CD4-positive, alpha-beta T cell (primary cell): ENCODE measurements around the gene C4orf54. TPM values are rescaled to one million over a fixed set of nuclear protein-coding genes. Genes with fewer than 3 reads are reported as not detected.

Experiments
- ATAC-seq: fragments of 200-7000 bp; cut with Tn5 transposase; one replicate; pipeline ENCODE4 v1.10.0; 2022; ENCODE audit warnings: mild to moderate bottlenecking; ENCODE audit not compliant: poor library complexity
- CTCF ChIA-PET: fragments of 350-600 bp; sonication (Branson Sonifier 250); formaldehyde crosslinking; loops from one replicate; lab custom pipeline; 2021; ENCODE audit warnings: antibody characterized with exemption, inconsistent platforms; lab: Charles Lee
- POLR2A ChIA-PET: fragments of 350-600 bp; sonication (Branson Sonifier 250); formaldehyde crosslinking; loops from one replicate; lab custom pipeline; 2021; ENCODE audit warnings: antibody characterized with exemption, inconsistent platforms; lab: Charles Lee
- DNase-seq, 14 experiments: peaks; one replicate each; pipeline ENCODE4 v3.0.0-alpha.2; 2013 to 2020; ENCODE audit warnings: mixed read lengths in 2 of 14
- H3K27ac ChIP-seq, 2 donors: one replicate each; pipeline versions ENCODE4 v1.5.1 to v1.7.0; 2013; ENCODE audit warnings: low read length in 2 of 2, low read depth in 1 of 2, mild to moderate bottlenecking in 1 of 2
- H3K27me3 ChIP-seq, 2 experiments: 1 replicate in 1 of 2; 2 replicates in 1 of 2; pipeline versions ENCODE4 v1.6.1 to v1.7.0; 2013; ENCODE audit warnings: low read length in 2 of 2, control low read depth in 1 of 2, mild to moderate bottlenecking in 1 of 2, moderate library complexity in 1 of 2; ENCODE audit not compliant: insufficient read depth in 2 of 2, control insufficient read depth in 1 of 2
- H3K36me3 ChIP-seq: one replicate; pipeline ENCODE4 v1.6.1; 2013; ENCODE audit warnings: low read length, control low read depth; ENCODE audit not compliant: insufficient read depth
- H3K4me1 ChIP-seq: one replicate; pipeline ENCODE4 v1.6.1; 2013; ENCODE audit warnings: low read length, control low read depth; ENCODE audit not compliant: insufficient read depth
- H3K4me3 ChIP-seq: one replicate; pipeline ENCODE4 v1.5.1; 2013; ENCODE audit warnings: mild to moderate bottlenecking, low read length, moderate library complexity
- H3K9me3 ChIP-seq, 2 experiments: 1 replicate in 1 of 2; 2 replicates in 1 of 2; pipeline versions ENCODE4 v1.6.1 to v1.7.0; 2013; ENCODE audit warnings: low read length in 2 of 2, mild to moderate bottlenecking in 2 of 2, control low read depth in 1 of 2, moderate library complexity in 1 of 2; ENCODE audit not compliant: control insufficient read depth in 1 of 2, insufficient read depth in 1 of 2
- H3K27ac Mint-ChIP-seq: one replicate; pipeline ENCODE4 v1.8.0; 2020; ENCODE audit warnings: mixed read lengths
- H3K27me3 Mint-ChIP-seq: one replicate; pipeline ENCODE4 v1.8.0; 2021; ENCODE audit warnings: mixed read lengths
- H3K36me3 Mint-ChIP-seq: one replicate; pipeline ENCODE4 v1.8.0; 2021; ENCODE audit warnings: low read depth, mixed read lengths
- H3K4me1 Mint-ChIP-seq: one replicate; pipeline ENCODE4 v1.8.0; 2021; ENCODE audit warnings: low read depth, mixed read lengths
- H3K4me3 Mint-ChIP-seq: one replicate; pipeline ENCODE4 v1.8.0; 2020; ENCODE audit warnings: mild to moderate bottlenecking, mixed read lengths
- H3K9me3 Mint-ChIP-seq: one replicate; pipeline ENCODE4 v1.8.0; 2020; ENCODE audit warnings: mixed read lengths
- CTCF ChIP-seq: fragments of 200-600 bp; IDR thresholded peaks from one replicate; pipeline ENCODE4 v1.8.0; 2022; ENCODE audit warnings: antibody characterized with exemption, mild to moderate bottlenecking
- intact Hi-C, 2 experiments: fragments of 100-400 bp; cut with DNase I in 1 of 2; cut with micrococcal nuclease in 1 of 2; formaldehyde crosslinking; loops; one replicate each; pipeline versions ENCODE4 v1.15.1 to v1.9.0; 2023 to 2025; cut with DNase I, micrococcal nuclease
- total RNA-seq, 174 experiments: library from RNA in 2 of 174; stranded (reverse) in 2 of 174; gene quantifications; one replicate each; pipeline ENCODE4 v1.2.3 and lab custom pipeline; 2021 to 2026

Gene C4orf54
- total RNA-seq, 2 experiments from 2014 or later = not detected

- H3K36me3 Mint-ChIP-seq = no peaks in the 10 kb centered on the region
- no peak overlapping the region for H3K27ac Mint-ChIP-seq
- H3K4me3 Mint-ChIP-seq = no peak overlapping the region
- Histone ChIP-seq H3K27me3 (no peaks in the 10 kb centered on the region), H3K4me1 (no peaks in the 10 kb centered on the region), H3K36me3 (no peaks in the 10 kb centered on the region), H3K4me3 (no peak overlapping the region), H3K27ac (no peak overlapping the region), H3K9me3 (no peaks in the 10 kb centered on the region)
- ChIA-PET POLR2A (no interaction called here), CTCF (no interaction called here)
- no peak for DNase-seq
- H3K27me3 Mint-ChIP-seq = peaks cover 42% of the 10 kb centered on the region
- H3K4me1 Mint-ChIP-seq = no peaks in the 10 kb centered on the region
- peaks cover 5% of the 10 kb centered on the region for H3K9me3 Mint-ChIP-seq
- no peak for ATAC-seq
- intact Hi-C loops = no loop called here
- TF ChIP-seq CTCF = no peak
Observed at GRCh38 chr4:99665983-99666382, 8.4 kb upstream of the C4orf54 start.

GRCh38 chr4:99664716-99665115 is 7.1 kb upstream of the C4orf54 start:
- no peak for DNase-seq
- Mint-ChIP-seq H3K4me1 (no peaks in the 10 kb centered on the region), H3K9me3 (no peaks in the 10 kb centered on the region), H3K27me3 (peaks cover 32% of the 10 kb centered on the region), H3K27ac (no peak overlapping the region), H3K36me3 (no peaks in the 10 kb centered on the region), H3K4me3 (no peak overlapping the region)
- no peak for TF ChIP-seq CTCF
- H3K4me1 ChIP-seq = no peaks in the 10 kb centered on the region
- CTCF ChIA-PET = no interaction called here
- no peaks in the 10 kb centered on the region for H3K36me3 ChIP-seq
- ATAC-seq = no peak
- no peaks in the 10 kb centered on the region for H3K27me3 ChIP-seq
- intact Hi-C loops = no loop called here
- H3K4me3 ChIP-seq = no peak overlapping the region
- POLR2A ChIA-PET = no interaction called here
- H3K9me3 ChIP-seq = no peaks in the 10 kb centered on the region
- H3K27ac ChIP-seq = no peak overlapping the region

- H3K36me3 Mint-ChIP-seq = no peaks in the 10 kb centered on the region
- Histone ChIP-seq H3K27ac (no peak overlapping the region), H3K36me3 (no peaks in the 10 kb centered on the region), H3K4me3 (no peak overlapping the region), H3K27me3 (peaks cover 0 to 6% of the 10 kb centered on the region in 2 experiments), H3K9me3 (no peaks in the 10 kb centered on the region), H3K4me1 (no peaks in the 10 kb centered on the region)
- no peaks in the 10 kb centered on the region for H3K9me3 Mint-ChIP-seq
- POLR2A ChIA-PET = no interaction called here
- H3K4me1 Mint-ChIP-seq = no peaks in the 10 kb centered on the region
- no peak for ATAC-seq
- peaks cover 13% of the 10 kb centered on the region for H3K27me3 Mint-ChIP-seq
- CTCF ChIA-PET = no interaction called here
- no peak for TF ChIP-seq CTCF
- H3K4me3 Mint-ChIP-seq = no peak overlapping the region
- intact Hi-C loops = no loop called here
- H3K27ac Mint-ChIP-seq = no peak overlapping the region
- DNase-seq = no peak
Observed at GRCh38 chr4:99661907-99662306, 4.3 kb upstream of the C4orf54 start.
